ENCODE measurements around the gene SLC35A2.

- TF ChIP-seq CTCF (IDR thresholded peaks at IDR 0.05) = no peak
- no peak for TF ChIP-seq POLR2A (IDR thresholded peaks at IDR 0.05)
These were observed 18.6 kb downstream of the SLC35A2 start for GRCh38 chrX:48892896-48893295.
